GM12873 (cell line): ENCODE data around the gene DIP2B.

ENCODE experiments used
- TF ChIP-seq, protein P1 (sequence below): IDR thresholded peaks from 2 replicates; pipeline ENCODE4 v1.5.1; 2012; ENCODE audit warnings: low read depth, mild to moderate bottlenecking, moderate library complexity, low read length, control low read depth; ENCODE audit not compliant: insufficient read depth; ENCODE audit errors: missing control alignments

DIP2B gene

DNA sequence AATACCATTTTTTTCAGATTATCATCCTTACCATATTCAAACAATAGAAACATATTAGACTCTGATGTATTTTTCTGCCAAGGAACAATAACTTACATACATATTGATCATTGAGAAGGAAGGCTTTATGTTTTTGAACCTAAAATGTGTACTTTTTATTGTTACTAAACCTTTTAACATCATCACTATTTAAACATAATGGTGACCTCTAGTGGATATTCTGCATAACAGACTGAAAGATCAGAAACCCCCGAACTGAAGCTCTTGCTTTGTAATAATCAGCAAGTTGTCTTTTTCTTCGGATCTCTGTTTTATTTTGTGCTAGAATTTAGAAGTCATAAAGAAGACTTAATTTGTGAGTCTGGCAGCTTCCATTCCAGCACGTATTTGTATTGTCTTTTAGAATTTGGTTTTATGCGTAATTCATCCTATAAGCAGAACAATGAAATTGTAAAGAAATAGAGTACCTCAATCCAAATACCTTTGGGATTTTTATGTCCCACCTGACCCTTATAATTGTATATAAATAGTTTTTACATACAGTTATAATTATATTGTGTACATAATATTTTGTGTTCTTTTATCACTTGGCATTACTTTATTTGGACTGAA, 133.2 kb downstream of the DIP2B start:
- TF ChIP-seq, protein P1, sequence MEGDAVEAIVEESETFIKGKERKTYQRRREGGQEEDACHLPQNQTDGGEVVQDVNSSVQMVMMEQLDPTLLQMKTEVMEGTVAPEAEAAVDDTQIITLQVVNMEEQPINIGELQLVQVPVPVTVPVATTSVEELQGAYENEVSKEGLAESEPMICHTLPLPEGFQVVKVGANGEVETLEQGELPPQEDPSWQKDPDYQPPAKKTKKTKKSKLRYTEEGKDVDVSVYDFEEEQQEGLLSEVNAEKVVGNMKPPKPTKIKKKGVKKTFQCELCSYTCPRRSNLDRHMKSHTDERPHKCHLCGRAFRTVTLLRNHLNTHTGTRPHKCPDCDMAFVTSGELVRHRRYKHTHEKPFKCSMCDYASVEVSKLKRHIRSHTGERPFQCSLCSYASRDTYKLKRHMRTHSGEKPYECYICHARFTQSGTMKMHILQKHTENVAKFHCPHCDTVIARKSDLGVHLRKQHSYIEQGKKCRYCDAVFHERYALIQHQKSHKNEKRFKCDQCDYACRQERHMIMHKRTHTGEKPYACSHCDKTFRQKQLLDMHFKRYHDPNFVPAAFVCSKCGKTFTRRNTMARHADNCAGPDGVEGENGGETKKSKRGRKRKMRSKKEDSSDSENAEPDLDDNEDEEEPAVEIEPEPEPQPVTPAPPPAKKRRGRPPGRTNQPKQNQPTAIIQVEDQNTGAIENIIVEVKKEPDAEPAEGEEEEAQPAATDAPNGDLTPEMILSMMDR = peak; percentile 53

DNA sequence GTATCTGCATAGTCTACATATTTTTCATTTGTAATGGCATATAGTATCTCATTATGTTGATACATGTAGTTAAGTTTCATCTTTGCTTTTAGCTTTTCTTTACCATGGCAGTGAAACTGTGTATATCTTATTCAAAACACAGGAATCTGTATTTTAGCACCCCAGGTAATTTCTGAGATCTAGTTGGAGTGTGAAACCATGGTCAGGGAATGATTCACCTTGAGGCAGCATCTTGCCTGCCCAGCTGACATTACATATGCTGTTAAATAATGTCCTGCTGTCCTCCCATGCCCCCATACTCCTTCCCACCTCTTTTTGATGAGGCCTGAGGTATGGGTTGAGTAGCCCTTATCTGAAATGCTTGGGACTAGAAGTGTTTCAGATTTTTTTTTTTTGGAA, 133.7 kb downstream of the DIP2B start:
- TF ChIP-seq, protein P1 = no peak

DNA sequence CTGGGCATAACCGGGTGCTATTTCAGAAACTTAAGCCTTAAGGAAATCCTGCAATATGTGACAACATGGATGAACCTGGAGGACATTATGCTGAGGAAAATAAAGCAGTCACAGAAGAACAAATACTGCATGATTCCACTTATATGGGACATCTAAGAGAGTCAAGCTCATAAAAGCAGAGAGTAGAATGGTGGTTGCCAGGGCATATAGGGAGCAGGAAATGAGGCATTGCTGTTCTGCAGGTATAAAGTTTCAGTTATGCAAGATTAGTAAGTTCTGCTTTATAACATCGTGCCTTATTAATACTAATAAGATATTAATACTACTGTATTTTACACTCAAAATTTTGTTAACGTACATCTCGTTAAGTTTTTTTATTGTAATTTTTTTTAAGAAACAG, 134.9 kb downstream of the DIP2B start:
- TF ChIP-seq, protein P1 = no peak

DNA sequence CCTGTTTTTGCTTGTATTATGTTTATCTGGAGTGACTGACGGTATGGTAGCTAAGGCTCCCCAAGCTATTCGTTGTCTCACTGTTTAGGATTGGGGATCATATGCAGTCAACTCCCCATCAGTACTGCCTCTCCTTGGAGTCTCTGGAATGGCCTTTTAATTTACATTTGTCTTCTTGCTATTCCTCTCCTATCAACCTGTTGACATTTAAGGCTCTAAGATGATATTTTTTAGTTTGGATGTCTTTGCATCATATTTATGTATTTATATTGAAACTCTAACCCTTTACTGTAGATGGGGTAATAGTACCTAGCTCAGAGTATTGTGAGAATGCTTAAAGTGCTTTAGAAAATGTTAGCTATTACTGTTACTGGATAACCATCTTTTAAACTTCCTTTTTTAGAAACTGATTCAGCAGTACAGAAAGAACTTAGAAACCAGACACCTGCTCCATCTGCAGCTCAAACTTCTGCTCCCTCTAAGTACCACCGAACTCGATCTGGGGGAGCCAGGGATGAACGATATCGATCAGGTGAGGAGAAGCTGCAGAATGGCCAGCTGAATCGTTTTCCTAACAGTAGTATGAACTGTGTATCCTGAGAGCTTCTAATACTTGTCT, 135.6 kb downstream of the DIP2B start:
- TF ChIP-seq, protein P1 = no peak

DNA sequence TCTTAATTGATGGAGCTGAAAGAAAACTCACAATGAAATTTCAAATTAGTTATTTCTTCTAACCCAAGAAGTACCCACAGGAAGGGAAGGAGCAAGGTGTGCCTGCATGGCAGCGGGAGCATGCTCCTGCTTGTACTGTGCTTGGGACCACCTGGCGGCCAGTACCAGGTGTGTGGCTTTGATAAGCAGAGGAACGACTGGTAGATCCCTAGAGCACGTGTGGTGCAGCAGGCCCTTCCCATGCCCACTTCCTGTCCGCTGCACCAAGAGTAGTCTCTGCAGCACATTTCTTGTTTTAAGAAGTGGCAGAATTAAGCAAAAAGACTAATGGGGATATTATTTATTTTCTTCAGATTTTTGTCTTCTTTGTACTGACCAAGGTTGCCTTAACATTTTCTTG, 136.8 kb downstream of the DIP2B start:
- TF ChIP-seq, protein P1 = no peak

DNA sequence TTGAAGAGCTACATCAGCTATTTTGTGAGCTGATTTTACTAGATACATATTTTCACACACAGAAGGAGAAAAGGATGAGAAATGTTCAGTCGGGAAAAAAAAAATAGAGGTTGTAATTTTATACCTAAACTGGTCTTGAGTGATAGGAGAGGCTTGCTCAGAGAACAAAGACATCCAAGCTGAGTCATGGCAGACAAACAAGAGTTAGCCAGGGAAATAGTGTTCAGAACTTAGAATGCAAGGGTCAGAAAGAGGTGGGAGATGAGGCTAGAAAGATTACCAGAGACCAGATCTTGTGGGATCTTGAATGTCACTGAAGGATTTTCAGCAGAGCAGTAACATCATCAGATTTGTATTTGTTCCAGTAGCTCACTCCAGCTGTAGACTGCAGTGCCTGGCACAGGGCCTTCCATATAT, 137.3 kb downstream of the DIP2B start:
- TF ChIP-seq, protein P1 = no peak

DNA sequence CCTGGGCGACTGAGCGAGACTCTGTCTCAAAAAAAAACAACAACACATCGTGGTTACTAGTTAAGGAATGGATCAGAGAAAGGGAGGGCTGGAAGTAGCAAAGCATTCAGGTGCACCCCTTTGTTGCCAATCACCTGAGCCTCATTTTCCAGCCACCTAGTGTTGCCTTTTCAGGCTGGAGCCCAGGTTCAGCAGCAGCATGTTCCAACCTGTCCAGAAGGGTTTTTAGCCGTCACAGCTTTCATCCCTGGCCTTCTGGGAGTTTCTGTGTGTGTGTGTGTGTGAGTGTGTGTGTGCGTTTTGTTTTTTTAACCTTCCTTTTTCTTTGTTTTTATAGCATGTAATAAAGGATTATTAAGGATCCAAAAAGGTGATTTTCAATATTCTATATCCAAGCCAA, 138.0 kb downstream of the DIP2B start:
- TF ChIP-seq, protein P1 = no peak
